ENCODE results near the gene SART3. TPM values are rescaled to one million over a fixed set of nuclear protein-coding genes. Genes with fewer than 3 reads are reported as not detected.

The SART3 gene
- total and polyA plus RNA-seq, 10 of the 15 experiments (the other 5 are each of a cell fraction or from before 2014, with no cell fraction given), result 8.8 to 179 (median 54.9) TPM

GRCh38 chr12:108548954-108549521 lies 11.9 kb downstream of the SART3 start (continued):
- TF ChIP-seq NFYA (IDR thresholded peaks at IDR 0.05; ENCODE audit: borderline replicate concordance, low read depth, low read length), result no peak
- TF ChIP-seq MTA2 (IDR thresholded peaks at IDR 0.05; ENCODE audit: low read depth), result peak; percentile 18; the same call in 1 of the 2 replicates
- no peak for TF ChIP-seq CTCF (IDR thresholded peaks at IDR 0.05 in 2 of 3, conservative IDR thresholded peaks at IDR 0.05 in 1 of 3; ENCODE audit: control insufficient read depth in 2 of 3, extremely low read depth in 1 of 3, insufficient read depth in 1 of 3, low read depth in 3 of 3, low read length in 3 of 3)
- TF ChIP-seq POLR2AphosphoS2 (IDR thresholded peaks at IDR 0.05; ENCODE audit: low read depth, low read length), result no peak
- no peak for TF ChIP-seq MYC (IDR thresholded peaks at IDR 0.05; ENCODE audit: insufficient read depth, insufficient read length, insufficient replicate concordance, low read length, severe bottlenecking)
- TF ChIP-seq HCFC1 (IDR thresholded peaks at IDR 0.05; ENCODE audit: low read length), result no peak
- no peak for TF ChIP-seq RELB (IDR thresholded peaks at IDR 0.05; ENCODE audit: low read depth)
- TF ChIP-seq ZNF207 (IDR thresholded peaks at IDR 0.05; ENCODE audit: borderline replicate concordance), result no peak
- TF ChIP-seq RB1 (IDR thresholded peaks at IDR 0.05; ENCODE audit: borderline replicate concordance), result no peak
- TF ChIP-seq RELA (IDR thresholded peaks at IDR 0.05; ENCODE audit: borderline replicate concordance, partially characterized antibody), result no peak
- no peak for TF ChIP-seq FOXK2 (IDR thresholded peaks at IDR 0.05)
- no peak for TF ChIP-seq ZNF274 (IDR thresholded peaks at IDR 0.05; ENCODE audit: insufficient read depth, insufficient read length)
- TF ChIP-seq SUZ12 (IDR thresholded peaks at IDR 0.05; ENCODE audit: unreplicated experiment), result no peak
- no peak for TF ChIP-seq STAT1 (conservative IDR thresholded peaks at IDR 0.05)
- TF ChIP-seq PBX3 (IDR thresholded peaks at IDR 0.05; ENCODE audit: insufficient replicate concordance, low read depth, low read length), result no peak
- no peak for TF ChIP-seq EP300 (IDR thresholded peaks at IDR 0.05; ENCODE audit: borderline replicate concordance in 1 of 2, control insufficient read depth in 1 of 2, low read depth in 2 of 2, low read length in 2 of 2)
- no peak for TF ChIP-seq TCF7 (IDR thresholded peaks at IDR 0.05; ENCODE audit: borderline replicate concordance)
- no peak for TF ChIP-seq RAD21 (IDR thresholded peaks at IDR 0.05; ENCODE audit: insufficient read depth, low read depth, low read length)
- no peak for TF ChIP-seq PRDM15 (CRISPR knock-in tag; IDR thresholded peaks at IDR 0.05)
- TF ChIP-seq NR2F1 (conservative IDR thresholded peaks at IDR 0.05), result no peak

All from GM12878 (cell line).